Activated naive CD8-positive, alpha-beta T cell treated with anti-CD3 and anti-CD28 coated beads for 36 hours (primary cell): ENCODE results near the gene PCBD1. TPM values are rescaled to one million over a fixed set of nuclear protein-coding genes. Genes with fewer than 3 reads are reported as not detected.
"Not testable (repeated sequence)": the region's sequence is repeated elsewhere in the genome, so short reads cannot be mapped to it uniquely, and the experiment has no call there.

Source experiments
- DNase-seq: peaks from one replicate; pipeline ENCODE4 v3.0.0; 2021
- H3K27ac Mint-ChIP-seq: one replicate; pipeline ENCODE4 v1.8.0; 2022; ENCODE audit warnings: mild to moderate bottlenecking, moderate library complexity, mixed read lengths
- H3K27me3 Mint-ChIP-seq: one replicate; pipeline ENCODE4 v1.8.0; 2022; ENCODE audit warnings: mild to moderate bottlenecking, mixed read lengths
- H3K36me3 Mint-ChIP-seq: one replicate; pipeline ENCODE4 v1.8.0; 2021; ENCODE audit warnings: mild to moderate bottlenecking, mixed read lengths
- H3K4me1 Mint-ChIP-seq: one replicate; pipeline ENCODE4 v1.8.0; 2021; ENCODE audit warnings: mixed read lengths
- H3K4me3 Mint-ChIP-seq: one replicate; pipeline ENCODE4 v1.8.0; 2022; ENCODE audit warnings: mild to moderate bottlenecking, moderate library complexity, mixed read lengths
- H3K9me3 Mint-ChIP-seq: one replicate; pipeline ENCODE4 v1.8.0; 2022; ENCODE audit warnings: mixed read lengths
- total RNA-seq, 2 experiments: library from RNA; stranded (reverse); gene quantifications; one replicate each; pipeline ENCODE4 v1.2.3, GENCODE V29; 2021

The PCBD1 gene
- total RNA-seq, 2 experiments from 2014 or later, result 36.1 to 37.3 TPM

- H3K27ac Mint-ChIP-seq, result no peak overlapping the region
- no peak overlapping the region for H3K4me3 Mint-ChIP-seq
- H3K27me3 Mint-ChIP-seq, result no peaks in the 10 kb centered on the region
- H3K4me1 Mint-ChIP-seq, result no peaks in the 10 kb centered on the region
- no peak for DNase-seq
- H3K9me3 Mint-ChIP-seq, result no peaks in the 10 kb centered on the region
- H3K36me3 Mint-ChIP-seq, result no peaks in the 10 kb centered on the region
Measured at GRCh38 chr10:70872291-70872690, 16.1 kb downstream of the PCBD1 start.

GRCh38 chr10:70866424-70866823 lies 21.9 kb downstream of the PCBD1 start:
- no peaks in the 10 kb centered on the region for H3K27me3 Mint-ChIP-seq
- peaks cover 3% of the 10 kb centered on the region for H3K36me3 Mint-ChIP-seq
- no peak overlapping the region for H3K27ac Mint-ChIP-seq
- H3K9me3 Mint-ChIP-seq, result no peaks in the 10 kb centered on the region
- no peak for DNase-seq
- no peak overlapping the region for H3K4me3 Mint-ChIP-seq
- H3K4me1 Mint-ChIP-seq, result no peaks in the 10 kb centered on the region

- H3K4me3 Mint-ChIP-seq, result no peak overlapping the region
- no peaks in the 10 kb centered on the region for H3K27me3 Mint-ChIP-seq
- peaks cover 12% of the 10 kb centered on the region for H3K36me3 Mint-ChIP-seq
- H3K4me1 Mint-ChIP-seq, result no peaks in the 10 kb centered on the region
- H3K27ac Mint-ChIP-seq, result no peak overlapping the region
- no peaks in the 10 kb centered on the region for H3K9me3 Mint-ChIP-seq
- DNase-seq, result no peak
Measured at GRCh38 chr10:70864935-70865334, 23.4 kb downstream of the PCBD1 start.

GRCh38 chr10:70863470-70864160 lies 24.8 kb downstream of the PCBD1 start:
- no peaks in the 10 kb centered on the region for H3K4me1 Mint-ChIP-seq
- H3K4me3 Mint-ChIP-seq, result no peak overlapping the region
- peak overlapping the region; percentile 16 for H3K27ac Mint-ChIP-seq
- DNase-seq, result no peak
- H3K9me3 Mint-ChIP-seq, result no peaks in the 10 kb centered on the region
- H3K27me3 Mint-ChIP-seq, result no peaks in the 10 kb centered on the region
- peaks cover 15% of the 10 kb centered on the region for H3K36me3 Mint-ChIP-seq

- not testable (repeated sequence) for H3K4me1 Mint-ChIP-seq, H3K27me3 Mint-ChIP-seq, H3K4me3 Mint-ChIP-seq, H3K9me3 Mint-ChIP-seq, DNase-seq, H3K27ac Mint-ChIP-seq
- peaks cover 17% of the 10 kb centered on the region for H3K36me3 Mint-ChIP-seq
Measured at GRCh38 chr10:70861495-70862197, 26.7 kb downstream of the PCBD1 start.

GRCh38 chr10:70858759-70859158 lies 29.6 kb downstream of the PCBD1 start:
- Mint-ChIP-seq H3K4me1 (peaks cover 2% of the 10 kb centered on the region), H3K27ac (no peak overlapping the region), H3K4me3 (no peak overlapping the region), H3K27me3 (no peaks in the 10 kb centered on the region), H3K9me3 (no peaks in the 10 kb centered on the region), H3K36me3 (peaks cover 18% of the 10 kb centered on the region)
- DNase-seq, result no peak

- no peak for DNase-seq
Measured at GRCh38 chr10:70856454-70856853, 31.9 kb downstream of the PCBD1 start.

GRCh38 chr10:70853457-70853856 lies 34.9 kb downstream of the PCBD1 start:
- Mint-ChIP-seq H3K27me3 (no peaks in the 10 kb centered on the region), H3K4me1 (peaks cover 2% of the 10 kb centered on the region), H3K4me3 (no peak overlapping the region), H3K9me3 (no peaks in the 10 kb centered on the region), H3K36me3 (peaks cover 13% of the 10 kb centered on the region), H3K27ac (no peak overlapping the region)
- no peak for DNase-seq

More at GRCh38 chr10:70856454-70856853, 31.9 kb downstream of the PCBD1 start:
- H3K36me3 Mint-ChIP-seq, result peaks cover 17% of the 10 kb centered on the region
- no peaks in the 10 kb centered on the region for H3K9me3 Mint-ChIP-seq
- no peak overlapping the region for H3K4me3 Mint-ChIP-seq
- no peaks in the 10 kb centered on the region for H3K27me3 Mint-ChIP-seq
- peaks cover 2% of the 10 kb centered on the region for H3K4me1 Mint-ChIP-seq
- no peak overlapping the region for H3K27ac Mint-ChIP-seq

- no peak overlapping the region for H3K4me3 Mint-ChIP-seq
- no peak overlapping the region for H3K27ac Mint-ChIP-seq
- peaks cover 13% of the 10 kb centered on the region for H3K36me3 Mint-ChIP-seq
- no peaks in the 10 kb centered on the region for H3K27me3 Mint-ChIP-seq
- peaks cover 2% of the 10 kb centered on the region for H3K4me1 Mint-ChIP-seq
- DNase-seq, result no peak
- no peaks in the 10 kb centered on the region for H3K9me3 Mint-ChIP-seq
Measured at GRCh38 chr10:70853038-70853437, 35.3 kb downstream of the PCBD1 start.

GRCh38 chr10:70851597-70852475 lies 36.5 kb downstream of the PCBD1 start:
- DNase-seq, result no peak
- Mint-ChIP-seq H3K4me3 (no peak overlapping the region), H3K27me3 (no peaks in the 10 kb centered on the region), H3K4me1 (peaks cover 8% of the 10 kb centered on the region), H3K36me3 (peaks cover 18% of the 10 kb centered on the region), H3K9me3 (no peaks in the 10 kb centered on the region), H3K27ac (no peak overlapping the region)

- H3K4me3 Mint-ChIP-seq, result no peak overlapping the region
- peaks cover 6% of the 10 kb centered on the region for H3K4me1 Mint-ChIP-seq
- no peaks in the 10 kb centered on the region for H3K27me3 Mint-ChIP-seq
- H3K9me3 Mint-ChIP-seq, result no peaks in the 10 kb centered on the region
- peaks cover 17% of the 10 kb centered on the region for H3K36me3 Mint-ChIP-seq
- DNase-seq, result no peak
- no peak overlapping the region for H3K27ac Mint-ChIP-seq
Measured at GRCh38 chr10:70850097-70850496, 38.3 kb downstream of the PCBD1 start.

GRCh38 chr10:70849582-70850016 lies 38.8 kb downstream of the PCBD1 start:
- H3K9me3 Mint-ChIP-seq, result no peaks in the 10 kb centered on the region
- DNase-seq, result no peak
- no peak overlapping the region for H3K4me3 Mint-ChIP-seq
- H3K27ac Mint-ChIP-seq, result no peak overlapping the region
- H3K36me3 Mint-ChIP-seq, result peaks cover 17% of the 10 kb centered on the region
- H3K4me1 Mint-ChIP-seq, result peaks cover 6% of the 10 kb centered on the region
- H3K27me3 Mint-ChIP-seq, result no peaks in the 10 kb centered on the region

GRCh38 chr10:70847659-70848360 lies 40.6 kb downstream of the PCBD1 start:
- Mint-ChIP-seq H3K4me1 (peaks cover 6% of the 10 kb centered on the region), H3K9me3 (no peaks in the 10 kb centered on the region), H3K27me3 (no peaks in the 10 kb centered on the region), H3K36me3 (peaks cover 20% of the 10 kb centered on the region), H3K4me3 (no peak overlapping the region), H3K27ac (peak overlapping the region; percentile 81)
- DNase-seq, result no peak

GRCh38 chr10:70846795-70847194 lies 41.6 kb downstream of the PCBD1 start:
- DNase-seq, result no peak
- Mint-ChIP-seq H3K27me3 (no peaks in the 10 kb centered on the region), H3K4me1 (peaks cover 6% of the 10 kb centered on the region), H3K4me3 (no peak overlapping the region), H3K9me3 (no peaks in the 10 kb centered on the region), H3K36me3 (peaks cover 24% of the 10 kb centered on the region), H3K27ac (no peak overlapping the region)

GRCh38 chr10:70845816-70846215 lies 42.5 kb downstream of the PCBD1 start:
- Mint-ChIP-seq H3K4me3 (no peak overlapping the region), H3K36me3 (peaks cover 25% of the 10 kb centered on the region), H3K27ac (no peak overlapping the region), H3K27me3 (no peaks in the 10 kb centered on the region), H3K9me3 (no peaks in the 10 kb centered on the region), H3K4me1 (peaks cover 14% of the 10 kb centered on the region)
- no peak for DNase-seq
